Kidney (tissue), 14 donors: ENCODE measurements around the gene RNU6-9. TPM values are rescaled to one million over a fixed set of nuclear protein-coding genes. Genes with fewer than 3 reads are reported as not detected.
A peak's percentile ranks its signal among the peaks of the same experiment; 100 is the strongest.

Experiments
- DNase-seq, 5 donors: peaks; one replicate each; pipeline ENCODE4 v3.0.0-alpha.2; 2013 to 2020
- FAIRE-seq: peaks from 2 replicates; lab custom pipeline; 2012; peaks lifted over from hg19 to GRCh38; lab: Jason Lieb, UNC
- H3K27ac ChIP-seq, 2 donors: one replicate each; pipeline ENCODE4 v1.7.0; 2013; ENCODE audit warnings: low read depth in 2 of 2, low read length in 2 of 2, inconsistent platforms in 1 of 2
- H3K27me3 ChIP-seq: one replicate; pipeline ENCODE4 v1.7.1; 2013; ENCODE audit warnings: low read length, inconsistent platforms; ENCODE audit not compliant: control insufficient read depth, insufficient read depth
- H3K36me3 ChIP-seq, 3 donors: one replicate each; pipeline versions ENCODE4 v1.7.0 to v1.7.1; 2013; ENCODE audit warnings: low read length in 3 of 3, control low read depth in 1 of 3, inconsistent platforms in 1 of 3; ENCODE audit not compliant: insufficient read depth in 3 of 3, control insufficient read depth in 2 of 3
- H3K4me1 ChIP-seq, 3 donors: one replicate each; pipeline versions ENCODE4 v1.7.0 to v1.7.1; 2013; ENCODE audit warnings: low read length in 3 of 3, inconsistent platforms in 1 of 3, low read depth in 1 of 3; ENCODE audit not compliant: control insufficient read depth in 2 of 3, insufficient read depth in 2 of 3
- H3K4me3 ChIP-seq, 3 donors: one replicate each; pipeline versions ENCODE4 v1.7.0 to v1.8.1; 2013; ENCODE audit warnings: low read length in 3 of 3, control low read depth in 1 of 3, inconsistent platforms in 1 of 3
- H3K9ac ChIP-seq, 3 donors: one replicate each; pipeline versions ENCODE4 v1.7.0 to v1.7.1; 2013; ENCODE audit warnings: low read length in 3 of 3, control low read depth in 1 of 3, inconsistent platforms in 1 of 3
- H3K9me3 ChIP-seq, 3 donors: one replicate each; pipeline versions ENCODE4 v1.7.0 to v1.7.1; 2013; ENCODE audit warnings: low read length in 3 of 3, control low read depth in 1 of 3, inconsistent platforms in 1 of 3; ENCODE audit not compliant: control insufficient read depth in 2 of 3, insufficient read depth in 1 of 3
- CTCF ChIP-seq: IDR thresholded peaks from 3 replicates; pipeline ENCODE4 v1.5.1; 2012; ENCODE audit warnings: mild to moderate bottlenecking, moderate library complexity, borderline replicate concordance; ENCODE audit not compliant: insufficient read depth; ENCODE audit errors: extremely low read depth
- intact Hi-C: fragments of 100-400 bp; cut with DNase I; formaldehyde crosslinking; loops from one replicate; pipeline ENCODE4 v1.11.1; 2022
- polyA plus RNA-seq: library from polyadenylated mRNA; stranded (reverse); fragments of 350-450 nt; fragmentation: Illumina TruSeq; extraction: RNeasy Lipid Tissue Mini Kit (QIAGEN cat#74804); gene quantifications from one replicate; pipeline ENCODE4 v1.2.3, GENCODE V29; 2014; ENCODE audit warnings: low read depth, low replicate concordance; ENCODE audit not compliant: insufficient read depth
- total RNA-seq: library from RNA; stranded (reverse); fragmentation: NEBNext Ultra II Directional; extraction: Animal tissue kit (Norgen Biotek cat#: 25700); gene quantifications from one replicate; pipeline ENCODE4 v1.2.1, GENCODE V29; 2021
- donor health status: control.
- donor health status: control.
- donor health status: control.
- donor health status: control.
- donor health status: control.
- donor health status: DM: yes; HTN: yes; CAD: no.
- donor health status: Normal renal cell carcinoma (clear cell type).

RNU6-9 gene
- total and polyA plus RNA-seq, 2 donors from 2014 or later = not detected

DNA sequence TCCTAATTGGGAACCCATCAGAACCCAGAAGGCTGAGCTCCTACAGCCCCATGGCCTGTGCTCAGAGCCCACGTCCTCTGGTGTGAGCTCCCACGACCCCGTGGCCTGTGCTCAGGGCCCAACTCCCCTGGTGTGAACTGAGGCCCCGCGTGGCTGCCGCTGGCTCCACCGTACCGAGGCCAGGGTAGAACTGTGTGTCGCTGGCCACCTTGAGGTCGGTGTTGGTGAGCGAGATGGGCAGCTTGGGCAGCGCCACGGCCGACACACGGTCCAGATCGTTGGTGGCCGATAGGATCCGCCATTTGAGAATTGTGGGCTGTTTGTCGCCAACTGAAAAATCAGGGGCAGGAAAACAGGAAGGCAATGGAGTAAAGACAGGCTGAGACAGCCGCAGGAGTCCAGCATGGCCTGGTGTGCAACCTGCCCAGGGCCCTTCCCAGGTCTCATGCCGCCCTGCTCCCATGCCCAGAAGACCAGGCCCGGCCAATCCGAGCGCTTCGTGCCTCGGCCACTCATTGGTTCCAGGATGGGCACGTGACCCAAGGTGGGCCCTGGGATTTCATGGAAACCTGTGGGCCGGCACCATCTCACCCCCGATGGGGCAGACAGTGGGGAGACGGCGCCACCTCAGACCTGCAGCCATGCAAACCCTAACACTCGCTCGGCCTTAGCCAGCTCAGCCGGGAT is 11.8 kb upstream of the RNU6-9 start:
- intact Hi-C loops = no loop called here
- H3K27ac ChIP-seq = no peak overlapping the region
- no peaks in the 10 kb centered on the region for H3K9me3 ChIP-seq
- H3K9ac ChIP-seq = no peak overlapping the region
- no peak for TF ChIP-seq CTCF
- FAIRE-seq (no peak), DNase-seq (no peak)
- no peaks in the 10 kb centered on the region for H3K4me1 ChIP-seq
- peaks cover 3 to 30% (median 4%) of the 10 kb centered on the region in 3 donors for H3K36me3 ChIP-seq
- no peaks in the 10 kb centered on the region for H3K27me3 ChIP-seq
- no peak overlapping the region for H3K4me3 ChIP-seq

DNA sequence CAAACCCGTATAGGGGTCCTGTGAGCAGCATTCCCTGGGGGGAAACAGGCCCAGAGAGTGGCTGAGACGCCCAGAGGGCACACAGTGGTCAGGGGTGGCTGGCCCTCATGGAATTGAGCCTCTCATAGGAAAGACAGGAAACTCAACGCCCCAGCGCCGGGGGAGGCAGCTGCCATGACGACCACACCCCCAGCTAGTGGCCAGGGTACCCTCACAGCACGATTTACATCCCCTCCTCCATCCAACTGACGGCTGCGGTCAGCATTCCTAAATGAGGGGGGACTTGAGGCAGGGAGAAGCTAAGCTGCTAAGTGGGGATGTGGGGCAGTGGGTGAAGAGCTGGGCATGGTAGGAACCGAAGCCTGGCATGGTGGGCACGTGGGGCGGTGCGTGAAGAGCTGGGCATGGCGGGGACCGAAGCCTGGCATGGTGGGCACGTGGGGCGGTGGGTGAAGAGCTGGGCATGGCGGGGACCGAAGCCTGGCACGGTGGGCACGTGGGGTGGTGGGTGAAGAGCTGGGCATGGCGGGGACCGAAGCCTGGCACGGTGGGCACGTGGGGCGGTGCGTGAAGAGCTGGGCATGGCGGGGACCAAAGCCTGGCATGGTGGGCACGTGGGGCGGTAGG is 10.3 kb upstream of the RNU6-9 start:
- H3K27ac ChIP-seq = no peak overlapping the region
- H3K27me3 ChIP-seq = no peaks in the 10 kb centered on the region
- no peak for TF ChIP-seq CTCF
- H3K4me1 ChIP-seq = no peaks in the 10 kb centered on the region
- no peak for FAIRE-seq
- no peak overlapping the region for H3K9ac ChIP-seq
- no peaks in the 10 kb centered on the region for H3K9me3 ChIP-seq
- no peak for DNase-seq
- intact Hi-C loops = no loop called here
- no peak overlapping the region for H3K4me3 ChIP-seq
- peaks cover 3 to 25% (median 4%) of the 10 kb centered on the region in 3 donors for H3K36me3 ChIP-seq

DNA sequence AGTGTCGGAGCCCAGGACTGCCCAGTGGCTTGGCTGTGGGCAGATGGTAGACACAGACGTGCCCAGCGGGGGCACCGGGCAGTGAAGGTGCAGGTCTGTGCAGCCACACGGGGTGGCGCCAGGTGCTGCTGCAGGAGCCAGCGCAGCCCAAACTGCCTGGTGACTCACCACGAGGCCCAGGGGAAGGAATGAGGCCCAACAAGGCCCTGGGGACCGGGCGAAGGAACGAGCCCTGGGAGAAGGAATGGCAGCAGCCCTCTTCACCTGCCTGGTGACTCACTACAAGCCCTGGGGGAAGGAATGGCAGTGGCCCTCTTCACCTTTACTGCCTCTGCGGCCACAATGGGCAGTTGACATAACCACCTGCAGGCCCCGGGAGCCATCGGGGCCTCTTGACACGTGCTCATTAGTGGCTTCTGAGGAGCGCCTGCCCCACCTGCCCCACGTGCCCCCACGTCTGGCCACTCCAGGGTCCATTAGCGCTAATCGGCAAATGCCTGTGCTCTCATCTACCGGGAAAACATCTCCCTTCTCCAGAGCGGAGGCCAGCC is 9.5 kb upstream of the RNU6-9 start:
- no peaks in the 10 kb centered on the region for H3K9me3 ChIP-seq
- intact Hi-C loops = no loop called here
- DNase-seq = peak in 1 of 5 donors; percentile 90
- TF ChIP-seq CTCF = no peak
- no peaks in the 10 kb centered on the region for H3K27me3 ChIP-seq
- no peak for FAIRE-seq
- no peaks in the 10 kb centered on the region for H3K4me1 ChIP-seq
- H3K4me3 ChIP-seq = no peak overlapping the region
- peaks cover 3 to 27% (median 4%) of the 10 kb centered on the region in 3 donors for H3K36me3 ChIP-seq
- no peak overlapping the region for H3K27ac ChIP-seq
- no peak overlapping the region for H3K9ac ChIP-seq
